WTC11 (cell line): Measurements from ENCODE around the gene TCP1.

Source experiments
- AR ChIP-seq: fragments of 250-450 bp; sonication (Bioruptor Pico); IDR thresholded peaks from 2 replicates; pipeline ENCODE4 v1.9.0; 2021; ENCODE audit warnings: mild to moderate bottlenecking
- CDX4 ChIP-seq: fragments of 250-450 bp; sonication (Bioruptor Pico); IDR thresholded peaks from 2 replicates; pipeline ENCODE4 v1.9.0; 2021; ENCODE audit warnings: moderate library complexity, mild to moderate bottlenecking, inconsistent platforms, borderline replicate concordance
- IRF2 ChIP-seq: sonication (generic); formaldehyde crosslinking; IDR thresholded peaks from 2 replicates; pipeline ENCODE4 v1.8.0; 2022; ENCODE audit warnings: low read depth, missing genetic modification reagents, borderline replicate concordance
- JUN ChIP-seq: sonication (generic); formaldehyde crosslinking; IDR thresholded peaks from 2 replicates; pipeline ENCODE4 v1.8.0; 2023; ENCODE audit warnings: mild to moderate bottlenecking, missing genetic modification reagents
- MAX ChIP-seq: sonication (generic); formaldehyde crosslinking; IDR thresholded peaks from 2 replicates; pipeline ENCODE4 v1.8.0; 2022; ENCODE audit warnings: mild to moderate bottlenecking, missing genetic modification reagents
- NFYB ChIP-seq: sonication (generic); formaldehyde crosslinking; conservative IDR thresholded peaks from 2 replicates; pipeline ENCODE4 v1.8.0; 2022; ENCODE audit warnings: low read depth, missing genetic modification reagents
- NR2C2 ChIP-seq: sonication (generic); formaldehyde crosslinking; IDR thresholded peaks from 2 replicates; pipeline ENCODE4 v1.8.0; 2022; ENCODE audit warnings: mild to moderate bottlenecking, missing genetic modification reagents
- SP1 ChIP-seq: sonication (generic); formaldehyde crosslinking; conservative IDR thresholded peaks from 2 replicates; pipeline ENCODE4 v1.8.1; 2022; ENCODE audit warnings: missing genetic modification reagents
- STAT6 ChIP-seq: sonication (generic); formaldehyde crosslinking; conservative IDR thresholded peaks from 2 replicates; pipeline ENCODE4 v1.8.1; 2023; ENCODE audit warnings: mild to moderate bottlenecking, low read depth, missing genetic modification reagents, moderate library complexity
- TF ChIP-seq, protein P1 (sequence below): fragments of 200-600 bp; IDR thresholded peaks from 2 replicates; pipeline ENCODE4 v1.8.0; 2022; ENCODE audit warnings: antibody characterized with exemption

DNA sequence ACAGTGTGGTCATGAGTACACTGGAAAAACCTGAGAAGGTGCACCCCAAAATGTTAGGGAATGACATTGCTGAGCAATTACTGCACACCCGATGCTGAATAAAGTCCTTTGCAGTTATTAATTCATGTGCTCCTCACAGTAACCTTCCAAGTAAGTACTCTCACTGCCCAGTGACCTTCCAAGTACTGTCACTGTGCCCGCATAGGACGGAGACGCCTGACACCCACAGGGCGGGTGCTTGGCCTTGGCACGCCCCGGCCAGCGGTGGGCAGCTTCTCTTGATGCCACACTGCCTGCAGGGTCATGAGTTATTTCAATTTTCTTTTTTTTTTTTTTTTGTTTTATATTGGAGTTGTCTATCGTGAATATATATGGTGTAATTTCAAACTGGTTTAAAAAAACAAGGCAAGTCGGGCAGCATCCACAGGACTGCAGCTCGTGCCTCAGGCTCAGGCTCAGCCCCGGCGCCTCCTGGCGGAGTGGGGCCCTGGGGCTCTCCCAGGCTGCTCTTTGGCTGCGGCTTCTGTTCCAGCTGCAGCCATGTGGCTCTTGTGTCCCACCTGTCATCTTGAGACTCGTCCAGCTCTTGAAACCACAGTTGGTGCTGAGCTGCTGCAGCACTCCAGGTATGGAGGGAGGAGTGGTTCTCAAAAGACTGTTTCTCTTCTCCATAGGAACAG is 37.7 kb upstream of the TCP1 start:
- TF ChIP-seq JUN (CRISPR knock-in tag) (no peak), NR2C2 (CRISPR knock-in tag) (no peak), MAX (no peak), AR (no peak), IRF2 (CRISPR knock-in tag) (no peak), SP1 (no peak), NFYB (CRISPR knock-in tag) (no peak), STAT6 (CRISPR knock-in tag) (no peak), CDX4 (no peak)
- TF ChIP-seq, protein P1, sequence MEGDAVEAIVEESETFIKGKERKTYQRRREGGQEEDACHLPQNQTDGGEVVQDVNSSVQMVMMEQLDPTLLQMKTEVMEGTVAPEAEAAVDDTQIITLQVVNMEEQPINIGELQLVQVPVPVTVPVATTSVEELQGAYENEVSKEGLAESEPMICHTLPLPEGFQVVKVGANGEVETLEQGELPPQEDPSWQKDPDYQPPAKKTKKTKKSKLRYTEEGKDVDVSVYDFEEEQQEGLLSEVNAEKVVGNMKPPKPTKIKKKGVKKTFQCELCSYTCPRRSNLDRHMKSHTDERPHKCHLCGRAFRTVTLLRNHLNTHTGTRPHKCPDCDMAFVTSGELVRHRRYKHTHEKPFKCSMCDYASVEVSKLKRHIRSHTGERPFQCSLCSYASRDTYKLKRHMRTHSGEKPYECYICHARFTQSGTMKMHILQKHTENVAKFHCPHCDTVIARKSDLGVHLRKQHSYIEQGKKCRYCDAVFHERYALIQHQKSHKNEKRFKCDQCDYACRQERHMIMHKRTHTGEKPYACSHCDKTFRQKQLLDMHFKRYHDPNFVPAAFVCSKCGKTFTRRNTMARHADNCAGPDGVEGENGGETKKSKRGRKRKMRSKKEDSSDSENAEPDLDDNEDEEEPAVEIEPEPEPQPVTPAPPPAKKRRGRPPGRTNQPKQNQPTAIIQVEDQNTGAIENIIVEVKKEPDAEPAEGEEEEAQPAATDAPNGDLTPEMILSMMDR = no peak
